ENCODE measurements around the gene AP2A2.

DNA sequence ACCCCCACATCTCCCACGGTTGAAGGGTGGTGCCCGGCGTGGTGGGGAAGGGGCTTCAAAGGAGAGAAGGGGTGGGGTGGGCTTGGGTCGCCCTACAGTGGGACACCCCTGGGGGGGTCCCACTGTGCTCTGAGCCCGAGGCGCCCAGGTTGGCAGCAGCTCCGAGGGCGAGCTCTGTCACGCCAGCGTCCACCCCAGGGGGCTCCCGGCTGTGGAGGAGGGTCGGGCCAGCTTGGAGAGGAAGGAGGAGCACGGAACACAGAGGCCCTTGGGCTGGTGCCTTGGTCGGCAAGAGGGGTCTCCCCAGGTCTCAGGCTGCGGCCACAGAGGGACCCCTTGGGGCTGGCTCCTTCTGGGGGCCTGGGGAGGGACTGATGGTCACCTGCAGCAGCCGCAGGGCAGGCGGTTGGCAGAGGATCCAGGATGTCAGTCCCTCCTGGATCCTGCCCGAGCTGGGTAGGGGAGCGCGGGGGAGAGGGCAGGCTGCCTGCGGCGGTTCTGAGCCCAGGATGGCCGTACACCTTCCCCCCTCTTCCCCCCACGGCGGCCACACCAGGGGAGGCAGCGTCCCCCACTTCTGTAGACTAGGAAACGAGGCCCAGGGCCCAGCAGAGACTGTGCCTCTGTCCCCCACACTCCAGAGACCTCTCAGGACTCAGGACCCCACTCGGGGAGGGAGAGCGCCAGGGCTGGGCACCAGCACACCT lies 110.1 kb downstream of the AP2A2 start:
- TF ChIP-seq, protein P1, sequence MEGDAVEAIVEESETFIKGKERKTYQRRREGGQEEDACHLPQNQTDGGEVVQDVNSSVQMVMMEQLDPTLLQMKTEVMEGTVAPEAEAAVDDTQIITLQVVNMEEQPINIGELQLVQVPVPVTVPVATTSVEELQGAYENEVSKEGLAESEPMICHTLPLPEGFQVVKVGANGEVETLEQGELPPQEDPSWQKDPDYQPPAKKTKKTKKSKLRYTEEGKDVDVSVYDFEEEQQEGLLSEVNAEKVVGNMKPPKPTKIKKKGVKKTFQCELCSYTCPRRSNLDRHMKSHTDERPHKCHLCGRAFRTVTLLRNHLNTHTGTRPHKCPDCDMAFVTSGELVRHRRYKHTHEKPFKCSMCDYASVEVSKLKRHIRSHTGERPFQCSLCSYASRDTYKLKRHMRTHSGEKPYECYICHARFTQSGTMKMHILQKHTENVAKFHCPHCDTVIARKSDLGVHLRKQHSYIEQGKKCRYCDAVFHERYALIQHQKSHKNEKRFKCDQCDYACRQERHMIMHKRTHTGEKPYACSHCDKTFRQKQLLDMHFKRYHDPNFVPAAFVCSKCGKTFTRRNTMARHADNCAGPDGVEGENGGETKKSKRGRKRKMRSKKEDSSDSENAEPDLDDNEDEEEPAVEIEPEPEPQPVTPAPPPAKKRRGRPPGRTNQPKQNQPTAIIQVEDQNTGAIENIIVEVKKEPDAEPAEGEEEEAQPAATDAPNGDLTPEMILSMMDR (IDR thresholded peaks at IDR 0.05), result no peak
- no peak for TF ChIP-seq POLR2A (IDR thresholded peaks at IDR 0.05)
